D721Med (cell line): Measurements from ENCODE around the gene DUSP2.

ENCODE experiments used
- DNase-seq: peaks from one replicate; pipeline ENCODE4 v3.0.0; 2011; ENCODE audit warnings: low spot score; ENCODE audit not compliant: insufficient read length
- FAIRE-seq: peaks from 2 replicates; lab custom pipeline; 2011; peaks lifted over from hg19 to GRCh38; lab: Jason Lieb, UNC
- TF ChIP-seq, protein P1 (sequence below): IDR thresholded peaks from 2 replicates; pipeline ENCODE4 v1.5.1; 2012; ENCODE audit warnings: mild to moderate bottlenecking, control low read depth; ENCODE audit not compliant: insufficient read depth; ENCODE audit errors: missing control alignments

Gene DUSP2

DNA sequence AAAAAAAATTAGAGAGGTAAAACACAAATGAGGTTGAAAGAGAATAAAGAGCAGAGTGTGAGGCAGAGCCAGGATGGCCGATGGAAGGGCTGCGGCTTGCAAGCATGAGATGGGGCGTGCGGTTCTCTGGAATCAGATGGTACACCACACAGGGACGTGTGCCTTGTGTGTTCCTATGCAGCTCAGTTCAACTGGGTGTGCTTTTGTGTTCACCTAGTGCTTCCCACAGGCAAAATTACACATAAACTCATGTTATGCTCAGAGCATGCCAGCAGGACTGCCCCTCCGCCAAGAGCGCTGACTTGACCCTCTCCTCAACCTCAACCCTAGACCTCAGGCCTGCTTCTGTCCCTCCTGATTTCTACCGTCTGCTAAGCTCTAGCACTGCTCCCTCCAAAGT, 38.9 kb upstream of the DUSP2 start:
- FAIRE-seq (no peak), DNase-seq (no peak)
- TF ChIP-seq, protein P1, sequence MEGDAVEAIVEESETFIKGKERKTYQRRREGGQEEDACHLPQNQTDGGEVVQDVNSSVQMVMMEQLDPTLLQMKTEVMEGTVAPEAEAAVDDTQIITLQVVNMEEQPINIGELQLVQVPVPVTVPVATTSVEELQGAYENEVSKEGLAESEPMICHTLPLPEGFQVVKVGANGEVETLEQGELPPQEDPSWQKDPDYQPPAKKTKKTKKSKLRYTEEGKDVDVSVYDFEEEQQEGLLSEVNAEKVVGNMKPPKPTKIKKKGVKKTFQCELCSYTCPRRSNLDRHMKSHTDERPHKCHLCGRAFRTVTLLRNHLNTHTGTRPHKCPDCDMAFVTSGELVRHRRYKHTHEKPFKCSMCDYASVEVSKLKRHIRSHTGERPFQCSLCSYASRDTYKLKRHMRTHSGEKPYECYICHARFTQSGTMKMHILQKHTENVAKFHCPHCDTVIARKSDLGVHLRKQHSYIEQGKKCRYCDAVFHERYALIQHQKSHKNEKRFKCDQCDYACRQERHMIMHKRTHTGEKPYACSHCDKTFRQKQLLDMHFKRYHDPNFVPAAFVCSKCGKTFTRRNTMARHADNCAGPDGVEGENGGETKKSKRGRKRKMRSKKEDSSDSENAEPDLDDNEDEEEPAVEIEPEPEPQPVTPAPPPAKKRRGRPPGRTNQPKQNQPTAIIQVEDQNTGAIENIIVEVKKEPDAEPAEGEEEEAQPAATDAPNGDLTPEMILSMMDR = no peak

DNA sequence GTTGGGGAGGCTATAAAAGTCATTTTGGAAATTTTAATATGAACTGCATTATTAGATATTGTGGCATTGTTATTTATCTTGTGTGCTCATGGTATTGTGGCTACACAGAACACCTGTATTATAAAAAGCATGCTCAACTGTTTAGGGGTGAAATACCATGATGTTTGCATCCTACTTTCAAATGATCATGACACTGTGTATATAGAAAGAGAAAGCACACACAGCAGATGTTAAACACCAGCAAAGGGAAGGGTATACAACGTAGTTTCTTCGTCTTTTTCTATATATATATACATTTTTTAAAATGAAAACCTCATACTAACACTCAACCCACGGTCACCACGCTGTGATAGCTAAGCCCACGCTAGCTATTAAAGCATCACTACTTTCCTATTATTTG, 36.3 kb upstream of the DUSP2 start:
- FAIRE-seq = no peak
- TF ChIP-seq, protein P1 = no peak
- no peak for DNase-seq

DNA sequence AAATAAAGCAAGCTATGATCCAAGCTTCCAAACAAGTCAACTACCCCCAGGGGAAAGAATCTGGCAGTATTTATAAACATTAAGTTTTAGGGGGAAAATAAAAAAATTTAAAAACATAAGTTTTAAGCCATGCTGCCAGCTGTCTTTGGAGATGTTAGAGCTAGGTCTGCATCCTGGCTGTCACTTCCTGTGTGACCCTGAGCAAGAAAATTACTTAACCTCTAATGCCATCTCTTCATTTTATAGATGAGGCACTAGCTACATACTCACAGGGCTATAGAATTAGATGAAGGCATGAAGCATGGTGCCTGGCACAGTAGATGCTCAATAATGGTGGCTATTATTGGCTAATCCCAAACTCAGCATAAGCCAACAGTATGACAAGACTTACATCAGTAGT, 35.3 kb upstream of the DUSP2 start:
- DNase-seq (no peak), FAIRE-seq (no peak)
- TF ChIP-seq, protein P1 = no peak

DNA sequence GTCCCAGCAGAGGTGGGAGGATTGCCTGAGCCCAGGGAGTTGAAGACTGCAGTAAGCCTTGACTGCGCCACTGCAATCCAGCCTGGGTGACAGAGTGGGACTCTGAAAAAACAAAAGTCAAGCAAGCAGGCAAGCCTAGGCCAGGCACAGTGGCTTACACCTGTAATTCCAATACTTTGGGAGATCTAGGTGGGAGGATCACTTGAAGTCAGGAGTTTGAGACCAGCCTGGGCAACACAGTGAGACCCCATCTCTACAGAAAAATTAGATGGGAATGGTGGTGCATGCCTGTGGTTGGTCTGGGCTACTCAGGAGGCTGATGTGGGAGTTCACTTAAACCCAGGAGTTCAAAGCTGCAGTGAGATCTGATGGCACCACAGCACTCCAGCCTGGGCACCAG, 34.8 kb upstream of the DUSP2 start:
- FAIRE-seq = no peak
- DNase-seq = no peak
- TF ChIP-seq, protein P1 = no peak

DNA sequence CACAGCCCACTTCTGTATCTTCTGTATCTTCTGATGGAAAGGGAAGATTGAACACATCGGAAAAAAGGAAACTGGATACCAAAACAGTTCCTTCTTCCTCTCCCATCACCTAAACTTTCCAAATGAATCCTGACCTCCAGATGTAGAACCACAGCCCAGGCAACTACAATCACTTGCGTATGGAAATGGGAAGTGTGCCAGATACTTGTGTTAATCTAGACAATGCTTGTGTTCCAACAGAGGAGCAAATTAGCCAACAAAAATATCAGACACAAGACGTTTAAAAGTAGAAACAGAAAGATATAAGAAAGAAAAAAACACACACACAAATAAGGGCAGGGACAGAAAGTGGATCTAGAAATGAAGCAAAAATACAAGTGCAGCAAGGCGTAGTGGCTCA, 31.4 kb upstream of the DUSP2 start:
- no peak for DNase-seq
- no peak for FAIRE-seq
- TF ChIP-seq, protein P1 = no peak

DNA sequence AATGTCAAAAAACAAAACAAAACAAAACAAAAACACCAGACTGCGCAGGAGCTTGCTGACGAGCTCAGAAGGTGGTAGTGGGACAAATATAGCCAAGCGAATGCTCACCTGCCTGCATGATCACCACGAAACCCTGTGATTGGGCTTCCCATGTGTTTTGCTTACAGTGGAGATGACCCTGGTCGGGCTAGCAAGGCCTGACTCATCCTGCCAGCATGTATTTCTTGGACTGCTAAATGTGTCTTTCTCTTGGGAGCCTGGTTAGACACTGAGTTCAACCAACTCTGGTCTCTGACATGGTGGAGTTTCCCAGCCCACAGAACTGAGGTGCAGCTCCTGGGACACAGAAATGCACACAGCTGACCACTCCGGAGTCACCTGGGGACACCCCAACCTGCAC, 30.7 kb upstream of the DUSP2 start:
- TF ChIP-seq, protein P1 = no peak
- no peak for DNase-seq
- FAIRE-seq = no peak

DNA sequence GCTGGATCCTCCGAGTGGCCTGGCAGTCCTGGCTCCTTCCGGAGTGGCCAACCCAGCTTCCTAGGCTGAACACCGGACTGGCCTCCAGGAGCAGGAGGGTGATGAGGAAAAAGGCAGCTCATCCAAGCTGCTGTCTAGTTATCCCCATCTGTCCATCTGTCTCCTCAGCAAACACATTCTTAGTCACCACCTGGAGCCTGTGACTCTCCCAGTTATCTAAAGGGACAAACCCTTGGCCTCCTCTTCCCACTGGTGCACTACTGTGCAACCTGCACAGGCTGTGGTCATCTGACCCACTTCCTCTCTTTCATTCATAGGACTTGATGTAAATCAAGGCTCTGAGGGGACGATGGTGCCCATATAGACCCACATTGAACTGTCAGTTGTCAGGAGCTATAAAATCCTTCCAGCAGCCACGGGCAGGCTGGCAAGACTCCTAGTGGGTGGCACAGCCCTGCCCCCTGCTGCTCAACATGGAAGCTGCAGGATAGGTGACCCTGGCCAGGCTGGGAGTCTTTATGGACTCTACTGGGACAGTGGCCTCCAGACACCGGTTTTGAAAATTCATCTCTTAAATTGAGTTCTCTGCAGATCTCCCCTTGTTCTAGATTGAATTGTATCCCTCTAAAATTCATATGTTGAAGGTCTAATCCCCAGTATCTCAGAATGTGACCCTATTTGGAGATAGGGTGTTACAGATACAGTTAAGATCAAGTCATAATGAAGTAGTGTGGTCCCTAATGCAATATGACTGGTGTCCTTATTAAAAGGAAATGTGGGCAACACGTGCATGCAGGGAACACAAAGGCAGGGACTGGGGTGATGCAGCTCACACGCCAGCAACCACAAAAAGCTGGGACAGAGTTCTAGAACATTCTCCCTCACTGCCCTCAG, 29.3 kb upstream of the DUSP2 start:
- DNase-seq (peak; percentile 72), FAIRE-seq (peak; percentile 48)
- TF ChIP-seq, protein P1 = peak; percentile 94
